HCT116 (cell line): Measurements from ENCODE around the gene TTLL7. TPM values are rescaled to one million over a fixed set of nuclear protein-coding genes. Genes with fewer than 3 reads are reported as not detected.

ENCODE experiments used
- ATAC-seq: fragments of 200-7000 bp; cut with Tn5 transposase; 2 replicates; pipeline ENCODE4 v1.9.1; 2020; ENCODE audit warnings: mild to moderate bottlenecking, moderate library complexity
- BruUV-seq: library from RNA; stranded (reverse); fragments of 400-500 nt; replicated peaks from 2 replicates; lab custom pipeline; 2021; lab: Mats Ljungman, UMichigan
- CTCF ChIA-PET: fragments of 300-600 bp; sonication (Branson Sonifier 250); formaldehyde crosslinking; loops from one replicate; lab custom pipeline; 2021; ENCODE audit warnings: antibody characterized with exemption; lab: Charles Lee
- POLR2A ChIA-PET: fragments of 300-600, 350-600 bp; sonication (Branson Sonifier 250); formaldehyde crosslinking; loops from one replicate; lab custom pipeline; 2021; ENCODE audit warnings: antibody characterized with exemption; lab: Charles Lee
- RAD21 ChIA-PET, 2 experiments: fragments of 300-600 bp; sonication (Branson Sonifier 250); formaldehyde crosslinking; loops; one replicate each; lab custom pipeline; 2023; ENCODE audit warnings: low total read pairs in 2 of 2; ENCODE audit not compliant: uncharacterized antibody in 2 of 2, unreplicated experiment in 2 of 2, low non-redundant PET in 1 of 2; lab: Charles Lee
- DNase-seq: peaks from one replicate; pipeline ENCODE4 v3.0.0-alpha.2; 2010; ENCODE audit warnings: low read depth, low spot score
- H2AFZ ChIP-seq: fragments of 200-600 bp; shearing (Covaris generic), sonication (generic); 2 replicates; pipeline ENCODE4 v1.6.1; 2017; ENCODE audit warnings: low read depth, mixed run types, mixed read lengths, antibody characterized with exemption, low read length; ENCODE audit not compliant: poor library complexity, severe bottlenecking
- H3K27ac ChIP-seq: 2 replicates; pipeline ENCODE4 v1.5.1; 2012; ENCODE audit warnings: low read depth, low read length
- H3K27me3 ChIP-seq: fragments of 200-600 bp; sonication (generic); 2 replicates; pipeline ENCODE4 v1.6.1; 2016; ENCODE audit warnings: mixed run types, low read length, mixed read lengths; ENCODE audit not compliant: insufficient read depth
- H3K36me3 ChIP-seq, 2 experiments: fragments of 200-500 bp in 1 of 2; fragments of 200-600 bp in 1 of 2; sonication (Bioruptor generic) in 1 of 2; sonication (generic) in 1 of 2; 2 replicates each; pipeline versions ENCODE4 v1.5.1 to v1.6.1; 2014 to 2016; ENCODE audit warnings: low read length in 2 of 2, inconsistent platforms in 1 of 2, mixed read lengths in 1 of 2, mixed run types in 1 of 2; ENCODE audit not compliant: insufficient read depth in 2 of 2, control insufficient read depth in 1 of 2
- H3K4me1 ChIP-seq, 2 experiments: fragments of 200-600 bp in 1 of 2; sonication (generic) in 1 of 2; 2 replicates each; pipeline versions ENCODE4 v1.5.1 to v1.6.1; 2012 to 2017; ENCODE audit warnings: low read length in 2 of 2, inconsistent platforms in 1 of 2, mild to moderate bottlenecking in 1 of 2, mixed read lengths in 1 of 2, mixed run types in 1 of 2, moderate library complexity in 1 of 2; ENCODE audit not compliant: insufficient read depth in 2 of 2, control insufficient read depth in 1 of 2
- H3K4me2 ChIP-seq: fragments of 200-600 bp; sonication (generic); 2 replicates; pipeline ENCODE4 v1.6.1; 2017; ENCODE audit warnings: mixed run types, low read length, mixed read lengths
- H3K4me3 ChIP-seq, 2 experiments: fragments of 200-600 bp in 1 of 2; sonication (generic) in 1 of 2; replicated peaks in 1 of 2; 2 replicates each; pipeline ENCODE4 v1.5.1; 2011 to 2016; ENCODE audit warnings: low read length in 2 of 2, control low read depth in 1 of 2, low read depth in 1 of 2, mild to moderate bottlenecking in 1 of 2, mixed read lengths in 1 of 2, mixed run types in 1 of 2
- H3K79me2 ChIP-seq: fragments of 200-600 bp; sonication (generic); 2 replicates; pipeline ENCODE4 v1.6.1; 2017; ENCODE audit warnings: mild to moderate bottlenecking, mixed run types, low read length, moderate library complexity, mixed read lengths; ENCODE audit not compliant: insufficient read depth
- H3K9ac ChIP-seq: fragments of 200-600 bp; sonication (generic); 2 replicates; pipeline ENCODE4 v1.6.1; 2016; ENCODE audit warnings: low read length, mixed read lengths
- H3K9me2 ChIP-seq: fragments of 200-600 bp; sonication (generic), shearing (Covaris generic); 2 replicates; pipeline ENCODE4 v1.6.1; 2017; ENCODE audit warnings: mixed run types, mild to moderate bottlenecking, moderate library complexity; ENCODE audit not compliant: insufficient read depth
- H3K9me3 ChIP-seq, 2 experiments: fragments of 200-500 bp in 1 of 2; fragments of 200-600 bp in 1 of 2; sonication (Bioruptor generic) in 1 of 2; sonication (generic) in 1 of 2; 2 replicates each; pipeline ENCODE4 v1.6.1; 2014 to 2017; ENCODE audit warnings: low read length in 2 of 2, mixed read lengths in 2 of 2, inconsistent platforms in 1 of 2, low read depth in 1 of 2, mild to moderate bottlenecking in 1 of 2, mixed run types in 1 of 2, moderate library complexity in 1 of 2; ENCODE audit not compliant: control insufficient read depth in 1 of 2, insufficient read depth in 1 of 2
- H4K20me1 ChIP-seq: fragments of 200-600 bp; sonication (generic), shearing (Covaris generic); 2 replicates; pipeline ENCODE4 v1.6.1; 2017; ENCODE audit warnings: mixed run types, mild to moderate bottlenecking, moderate library complexity; ENCODE audit not compliant: insufficient read depth
- CEBPB ChIP-seq: IDR thresholded peaks from 2 replicates; pipeline ENCODE4 v1.6.1; 2012; ENCODE audit warnings: low read depth
- EGR1 ChIP-seq: IDR thresholded peaks from 2 replicates; pipeline ENCODE4 v1.6.1; 2012; ENCODE audit warnings: low read depth
- EZH2 ChIP-seq: fragments of 200-600 bp; sonication (generic); IDR thresholded peaks from 2 replicates; pipeline ENCODE4 v1.6.1; 2017; ENCODE audit warnings: antibody characterized with exemption, mixed run types
- EZH2phosphoT487 ChIP-seq: fragments of 200-600 bp; IDR thresholded peaks from 2 replicates; pipeline ENCODE4 v1.6.1; 2018; ENCODE audit warnings: antibody characterized with exemption, borderline replicate concordance
- FOSL1 ChIP-seq: IDR thresholded peaks from 2 replicates; pipeline ENCODE4 v1.6.1; 2012; ENCODE audit warnings: low read depth
- JUND ChIP-seq: IDR thresholded peaks from 2 replicates; pipeline ENCODE4 v1.6.1; 2012
- MAX ChIP-seq: IDR thresholded peaks from 2 replicates; pipeline ENCODE4 v1.6.1; 2012
- SIN3A ChIP-seq: IDR thresholded peaks from 2 replicates; pipeline ENCODE4 v1.6.1; 2012; ENCODE audit warnings: low read depth
- SRF ChIP-seq: IDR thresholded peaks from 2 replicates; pipeline ENCODE4 v1.6.1; 2012; ENCODE audit warnings: low read depth
- TCF7L2 ChIP-seq: IDR thresholded peaks from 2 replicates; pipeline ENCODE4 v1.7.0; 2011; ENCODE audit warnings: borderline replicate concordance, inconsistent platforms; ENCODE audit not compliant: insufficient read depth, insufficient read length; ENCODE audit errors: extremely low read depth
- ZNF274 ChIP-seq: fragments of 200-500 bp; sonication (Bioruptor generic); IDR thresholded peaks from 2 replicates; pipeline ENCODE4 v1.6.1; 2014; ENCODE audit warnings: mild to moderate bottlenecking, low read depth, low read length, inconsistent platforms
- intact Hi-C: fragments of 100-400 bp; cut with micrococcal nuclease; formaldehyde crosslinking; loops from 2 replicates; pipeline ENCODE4 v1.10.0; 2022
- total RNA-seq: library from RNA; stranded (reverse); gene quantifications from one replicate; pipeline ENCODE4 v1.2.1, GENCODE V29; 2021; ENCODE audit not compliant: unreplicated experiment
- TF ChIP-seq, protein P1 (sequence below): IDR thresholded peaks from 2 replicates; pipeline ENCODE4 v1.6.1; 2011; ENCODE audit warnings: mild to moderate bottlenecking, low read length, moderate library complexity; ENCODE audit not compliant: insufficient replicate concordance; ENCODE audit errors: extremely low read depth
- TF ChIP-seq, protein P2 (sequence below): IDR thresholded peaks from 2 replicates; pipeline ENCODE4 v1.6.1; 2012; ENCODE audit warnings: low read depth

Gene TTLL7
- total RNA-seq, 1 experiment from 2014 or later, result 21.2 TPM

GRCh38 chr1:83996191-83996590 is 2.7 kb downstream of the TTLL7 start:
- intact Hi-C loops, result loop anchor here (5.0 kb wide), 1 partner anchor 121 kb away; no protein-coding TSS in a partner anchor
- Histone ChIP-seq H3K4me2 (no peak overlapping the region), H3K79me2 (peaks cover 9% of the 10 kb centered on the region; the same call in 1 of the 2 replicates), H3K4me1 (peaks cover 6 to 17% of the 10 kb centered on the region in 2 experiments; a peak in 3 of 4 replicates), H3K27ac (no peak overlapping the region), H3K27me3 (no peaks in the 10 kb centered on the region), H3K36me3 (no peaks in the 10 kb centered on the region), H3K9me2 (no peaks in the 10 kb centered on the region; the same call in 1 of the 2 replicates), H3K4me3 (no peak overlapping the region), H3K9me3 (no peaks in the 10 kb centered on the region), H3K9ac (no peak overlapping the region), H2AFZ (no peak overlapping the region), H4K20me1 (no peaks in the 10 kb centered on the region)
- no TSS peak for BruUV-seq
- ATAC-seq (no peak), DNase-seq (no peak)
- RAD21 ChIA-PET, result no interaction called here
- CTCF ChIA-PET, result no interaction called here
- POLR2A ChIA-PET, result no interaction called here
- TF ChIP-seq, protein P1, sequence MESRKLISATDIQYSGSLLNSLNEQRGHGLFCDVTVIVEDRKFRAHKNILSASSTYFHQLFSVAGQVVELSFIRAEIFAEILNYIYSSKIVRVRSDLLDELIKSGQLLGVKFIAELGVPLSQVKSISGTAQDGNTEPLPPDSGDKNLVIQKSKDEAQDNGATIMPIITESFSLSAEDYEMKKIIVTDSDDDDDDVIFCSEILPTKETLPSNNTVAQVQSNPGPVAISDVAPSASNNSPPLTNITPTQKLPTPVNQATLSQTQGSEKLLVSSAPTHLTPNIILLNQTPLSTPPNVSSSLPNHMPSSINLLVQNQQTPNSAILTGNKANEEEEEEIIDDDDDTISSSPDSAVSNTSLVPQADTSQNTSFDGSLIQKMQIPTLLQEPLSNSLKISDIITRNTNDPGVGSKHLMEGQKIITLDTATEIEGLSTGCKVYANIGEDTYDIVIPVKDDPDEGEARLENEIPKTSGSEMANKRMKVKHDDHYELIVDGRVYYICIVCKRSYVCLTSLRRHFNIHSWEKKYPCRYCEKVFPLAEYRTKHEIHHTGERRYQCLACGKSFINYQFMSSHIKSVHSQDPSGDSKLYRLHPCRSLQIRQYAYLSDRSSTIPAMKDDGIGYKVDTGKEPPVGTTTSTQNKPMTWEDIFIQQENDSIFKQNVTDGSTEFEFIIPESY, result no peak
- TF ChIP-seq JUND (no peak), SRF (no peak), ZNF274 (no peak), EZH2 (no peak)

DNA sequence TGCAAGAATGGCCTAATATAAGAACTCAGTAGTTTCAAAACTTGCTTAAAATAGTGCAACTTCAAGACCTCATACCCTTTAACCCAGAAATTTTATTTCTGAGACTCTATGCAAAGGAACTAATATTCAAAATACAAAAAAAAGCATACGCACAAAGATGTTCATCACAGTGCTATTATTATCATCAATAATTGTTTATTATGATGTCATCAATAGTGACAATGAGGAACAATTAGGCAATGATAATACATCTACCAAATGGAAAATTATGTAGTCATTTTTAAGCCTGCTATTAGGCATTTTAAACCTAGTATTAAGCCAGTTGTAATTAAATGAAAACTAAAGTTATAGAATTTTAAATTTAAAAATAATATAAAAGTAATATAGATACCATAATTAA is 3.3 kb downstream of the TTLL7 start:
- Histone ChIP-seq H4K20me1 (no peaks in the 10 kb centered on the region), H3K27ac (no peak overlapping the region), H3K4me3 (no peak overlapping the region), H3K36me3 (no peaks in the 10 kb centered on the region)
- BruUV-seq, result no TSS peak
- CTCF ChIA-PET, result no interaction called here
- TF ChIP-seq EZH2phosphoT487 (no peak), CEBPB (no peak), SIN3A (no peak), SRF (no peak), EZH2 (no peak), FOSL1 (no peak), TCF7L2 (no peak), EGR1 (no peak), MAX (no peak)
- TF ChIP-seq, protein P2, sequence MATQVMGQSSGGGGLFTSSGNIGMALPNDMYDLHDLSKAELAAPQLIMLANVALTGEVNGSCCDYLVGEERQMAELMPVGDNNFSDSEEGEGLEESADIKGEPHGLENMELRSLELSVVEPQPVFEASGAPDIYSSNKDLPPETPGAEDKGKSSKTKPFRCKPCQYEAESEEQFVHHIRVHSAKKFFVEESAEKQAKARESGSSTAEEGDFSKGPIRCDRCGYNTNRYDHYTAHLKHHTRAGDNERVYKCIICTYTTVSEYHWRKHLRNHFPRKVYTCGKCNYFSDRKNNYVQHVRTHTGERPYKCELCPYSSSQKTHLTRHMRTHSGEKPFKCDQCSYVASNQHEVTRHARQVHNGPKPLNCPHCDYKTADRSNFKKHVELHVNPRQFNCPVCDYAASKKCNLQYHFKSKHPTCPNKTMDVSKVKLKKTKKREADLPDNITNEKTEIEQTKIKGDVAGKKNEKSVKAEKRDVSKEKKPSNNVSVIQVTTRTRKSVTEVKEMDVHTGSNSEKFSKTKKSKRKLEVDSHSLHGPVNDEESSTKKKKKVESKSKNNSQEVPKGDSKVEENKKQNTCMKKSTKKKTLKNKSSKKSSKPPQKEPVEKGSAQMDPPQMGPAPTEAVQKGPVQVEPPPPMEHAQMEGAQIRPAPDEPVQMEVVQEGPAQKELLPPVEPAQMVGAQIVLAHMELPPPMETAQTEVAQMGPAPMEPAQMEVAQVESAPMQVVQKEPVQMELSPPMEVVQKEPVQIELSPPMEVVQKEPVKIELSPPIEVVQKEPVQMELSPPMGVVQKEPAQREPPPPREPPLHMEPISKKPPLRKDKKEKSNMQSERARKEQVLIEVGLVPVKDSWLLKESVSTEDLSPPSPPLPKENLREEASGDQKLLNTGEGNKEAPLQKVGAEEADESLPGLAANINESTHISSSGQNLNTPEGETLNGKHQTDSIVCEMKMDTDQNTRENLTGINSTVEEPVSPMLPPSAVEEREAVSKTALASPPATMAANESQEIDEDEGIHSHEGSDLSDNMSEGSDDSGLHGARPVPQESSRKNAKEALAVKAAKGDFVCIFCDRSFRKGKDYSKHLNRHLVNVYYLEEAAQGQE, result no peak
- TF ChIP-seq, all 23 proteins: peak for 0
- Histone ChIP-seq H3K4me2 (no peak overlapping the region), H3K4me1 (peaks cover 6 to 17% of the 10 kb centered on the region in 2 experiments; a peak in 3 of 4 replicates), H2AFZ (no peak overlapping the region), H3K9ac (no peak overlapping the region), H3K9me3 (no peaks in the 10 kb centered on the region), H3K79me2 (peaks cover 9% of the 10 kb centered on the region; the same call in 1 of the 2 replicates), H3K27me3 (no peaks in the 10 kb centered on the region), H3K9me2 (no peaks in the 10 kb centered on the region; the same call in 1 of the 2 replicates)
- RAD21 ChIA-PET, result no interaction called here
- POLR2A ChIA-PET, result no interaction called here
- no peak for DNase-seq
- ATAC-seq, result no peak
- intact Hi-C loops, result loop anchor here (5.0 kb wide), 1 partner anchor 122 kb away; no protein-coding TSS in a partner anchor
